IMR-90 (cell line): Measurements from ENCODE around the gene RAB3C. TPM values are rescaled to one million over a fixed set of nuclear protein-coding genes. Genes with fewer than 3 reads are reported as not detected.

Experiments
- ATAC-seq: fragments of 200-7000 bp; cut with Tn5 transposase; 2 replicates; pipeline ENCODE4 v1.9.1; 2020; ENCODE audit warnings: low read depth, mild to moderate bottlenecking, moderate library complexity
- BruUV-seq: library from RNA; stranded (reverse); fragments of 400-500 nt; replicated peaks from 2 replicates; lab custom pipeline; 2021; lab: Mats Ljungman, UMichigan
- CTCF ChIA-PET: fragments of 300-600 bp; formaldehyde crosslinking; extraction: SDS; loops from one replicate; lab custom pipeline; 2021; ENCODE audit warnings: antibody characterized with exemption; lab: Yijun Ruan, JAX
- POLR2A ChIA-PET: fragments of 300-600 bp; sonication (Branson Sonifier 250); formaldehyde crosslinking; loops from one replicate; lab custom pipeline; 2022; ENCODE audit warnings: antibody characterized with exemption; ENCODE audit not compliant: unreplicated experiment; lab: Charles Lee
- DNase-seq: peaks from one replicate; pipeline ENCODE4 v3.0.0; 2013
- H2AFZ ChIP-seq: replicated peaks from 2 replicates; pipeline ENCODE3; 2013; ENCODE audit warnings: low read length, mild to moderate bottlenecking; ENCODE audit not compliant: poor library complexity
- H2AK5ac ChIP-seq: 2 replicates; pipeline ENCODE4 v1.6.1; 2013; ENCODE audit warnings: low read depth, low read length, inconsistent platforms
- H2AK9ac ChIP-seq: replicated peaks from 2 replicates; pipeline ENCODE3; 2013; ENCODE audit warnings: mild to moderate bottlenecking, low read depth, low read length, moderate library complexity; ENCODE audit not compliant: poor library complexity
- H2BK120ac ChIP-seq: 2 replicates; pipeline ENCODE4 v1.6.1; 2013; ENCODE audit warnings: low read depth, low read length, inconsistent platforms
- H2BK15ac ChIP-seq: 3 replicates; pipeline ENCODE4 v1.6.1; 2013; ENCODE audit warnings: low read depth, low read length, inconsistent platforms
- H2BK20ac ChIP-seq: 2 replicates; pipeline ENCODE4 v1.6.1; 2013; ENCODE audit warnings: low read depth, mild to moderate bottlenecking, inconsistent platforms, low read length, moderate library complexity
- H2BK5ac ChIP-seq: 2 replicates; pipeline ENCODE4 v1.6.1; 2013; ENCODE audit warnings: mild to moderate bottlenecking, low read depth, low read length, inconsistent platforms; ENCODE audit not compliant: poor library complexity, severe bottlenecking
- H3K14ac ChIP-seq: replicated peaks from 2 replicates; pipeline ENCODE4 v1.6.1; 2013; ENCODE audit warnings: low read depth, low read length, inconsistent platforms
- H3K18ac ChIP-seq: 2 replicates; pipeline ENCODE4 v1.6.1; 2013; ENCODE audit warnings: low read depth, low read length, control low read depth
- H3K23ac ChIP-seq: 2 replicates; pipeline ENCODE4 v1.6.1; 2013; ENCODE audit warnings: low read depth, low read length, inconsistent platforms
- H3K27ac ChIP-seq: 2 replicates; pipeline ENCODE4 v1.5.1; 2013; ENCODE audit warnings: mild to moderate bottlenecking, control low read depth, low read length; ENCODE audit not compliant: insufficient read depth
- H3K27me3 ChIP-seq: 2 replicates; pipeline ENCODE4 v1.6.1; 2013; ENCODE audit warnings: low read length; ENCODE audit not compliant: control insufficient read depth, insufficient read depth
- H3K36me3 ChIP-seq: 2 replicates; pipeline ENCODE4 v1.6.1; 2013; ENCODE audit warnings: low read length, mixed read lengths; ENCODE audit not compliant: control insufficient read depth, insufficient read depth
- H3K4ac ChIP-seq: 2 replicates; pipeline ENCODE4 v1.6.1; 2013; ENCODE audit warnings: low read depth, low read length, inconsistent platforms
- H3K4me1 ChIP-seq: 2 replicates; pipeline ENCODE4 v1.6.1; 2013; ENCODE audit warnings: low read length, mixed read lengths; ENCODE audit not compliant: control insufficient read depth, insufficient read depth
- H3K4me2 ChIP-seq: 2 replicates; pipeline ENCODE4 v1.6.1; 2013; ENCODE audit warnings: low read depth, mild to moderate bottlenecking, control low read depth, low read length, moderate library complexity
- H3K4me3 ChIP-seq: 2 replicates; pipeline ENCODE4 v1.5.1; 2013; ENCODE audit warnings: low read depth, mild to moderate bottlenecking, control low read depth, low read length, moderate library complexity; ENCODE audit not compliant: insufficient read depth
- H3K56ac ChIP-seq: 2 replicates; pipeline ENCODE4 v1.6.1; 2013; ENCODE audit warnings: low read length, inconsistent platforms; ENCODE audit not compliant: insufficient read depth; ENCODE audit errors: extremely low read depth
- H3K79me1 ChIP-seq, 2 experiments: 2 replicates each; pipeline ENCODE4 v1.6.1; 2013; ENCODE audit warnings: low read length in 2 of 2, inconsistent platforms in 1 of 2, low read depth in 1 of 2
- H3K9ac ChIP-seq: 2 replicates; pipeline ENCODE4 v1.6.1; 2013; ENCODE audit warnings: low read depth, low read length, control low read depth
- H3K9me1 ChIP-seq: 2 replicates; pipeline ENCODE4 v1.6.1; 2013; ENCODE audit warnings: low read length, inconsistent platforms; ENCODE audit not compliant: insufficient read depth
- H3K9me3 ChIP-seq: 2 replicates; pipeline ENCODE4 v1.6.1; 2013; ENCODE audit warnings: low read length; ENCODE audit not compliant: control insufficient read depth, insufficient read depth
- H4K20me1 ChIP-seq: 2 replicates; pipeline ENCODE4 v1.6.1; 2013; ENCODE audit warnings: low read length, inconsistent platforms; ENCODE audit not compliant: insufficient read depth
- H4K5ac ChIP-seq: 2 replicates; pipeline ENCODE4 v1.6.1; 2013; ENCODE audit warnings: mild to moderate bottlenecking, low read depth, low read length, control low read depth
- H4K8ac ChIP-seq, 2 experiments: 2 replicates each; pipeline ENCODE4 v1.6.1; 2013; ENCODE audit warnings: low read depth in 2 of 2, low read length in 2 of 2, control low read depth in 1 of 2, inconsistent platforms in 1 of 2
- H4K91ac ChIP-seq: 2 replicates; pipeline ENCODE4 v1.6.1; 2013; ENCODE audit warnings: low read depth, low read length, inconsistent platforms; ENCODE audit not compliant: insufficient read depth
- CEBPB ChIP-seq: IDR thresholded peaks from 2 replicates; pipeline ENCODE4 v1.6.1; 2012; ENCODE audit warnings: low read depth, low read length, improper control_type of control experiment
- MAFK ChIP-seq: IDR thresholded peaks from 2 replicates; pipeline ENCODE4 v1.6.1; 2012; ENCODE audit warnings: low read depth, low read length, improper control_type of control experiment
- MAZ ChIP-seq: IDR thresholded peaks from 2 replicates; pipeline ENCODE4 v1.6.1; 2012; ENCODE audit warnings: low read depth, mild to moderate bottlenecking, low read length, improper control_type of control experiment, moderate library complexity, borderline replicate concordance
- MXI1 ChIP-seq: IDR thresholded peaks from 2 replicates; pipeline ENCODE4 v1.6.1; 2012; ENCODE audit warnings: low read depth, mild to moderate bottlenecking, low read length, moderate library complexity, borderline replicate concordance
- NFE2L2 ChIP-seq: fragments of 150-350 bp; IDR thresholded peaks from 2 replicates; pipeline ENCODE4 v1.6.1; 2016; ENCODE audit warnings: low read depth, mild to moderate bottlenecking, low read length
- RAD21 ChIP-seq: IDR thresholded peaks from 2 replicates; pipeline ENCODE4 v1.6.1; 2012; ENCODE audit warnings: low read length, improper control_type of control experiment
- RCOR1 ChIP-seq: IDR thresholded peaks from 2 replicates; pipeline ENCODE4 v1.6.1; 2012; ENCODE audit warnings: mild to moderate bottlenecking, low read length, improper control_type of control experiment; ENCODE audit not compliant: insufficient replicate concordance
- SMC3 ChIP-seq: fragments of 150-350 bp; IDR thresholded peaks from 2 replicates; pipeline ENCODE4 v1.6.1; 2016; ENCODE audit warnings: low read depth, mild to moderate bottlenecking, antibody characterized with exemption, low read length, moderate library complexity
- dilution Hi-C: fragments of 300-500 bp; cut with HindIII; formaldehyde crosslinking; loops from one replicate; pipeline ENCODE4 v1.14.3; 2018; ENCODE audit warnings: low sequenced_read_pairs; ENCODE audit not compliant: unreplicated experiment
- in situ Hi-C: fragments of 300-500 bp; cut with MboI; formaldehyde crosslinking; loops from 3 replicates; pipeline ENCODE4 v1.14.3; 2019; ENCODE audit warnings: low sequenced_read_pairs, inconsistent platforms, mixed read lengths
- intact Hi-C: fragments of 100-400 bp; cut with micrococcal nuclease; formaldehyde crosslinking; loops from 2 replicates; pipeline ENCODE4 v1.10.0; 2022
- polyA plus RNA-seq, 3 experiments: library from polyadenylated mRNA; depleted of rRNA; stranded (reverse); fragments of >200 nt; gene quantifications; 2 replicates each; pipeline ENCODE4 v1.2.3, GENCODE V29; 2012; ENCODE audit warnings: low replicate concordance in 1 of 3
- total RNA-seq: library from RNA; depleted of rRNA; stranded (reverse); fragments of >200 nt; gene quantifications from 2 replicates; pipeline ENCODE4 v1.2.3, GENCODE V29; 2012

The RAB3C gene
- total and polyA plus RNA-seq, 2 of the 4 experiments (the other 2 are of a cell fraction) = not detected

- no peak overlapping the region for H4K5ac ChIP-seq
- no peak overlapping the region for H2AK9ac ChIP-seq
- no peaks in the 10 kb centered on the region for H3K36me3 ChIP-seq
- in situ Hi-C loops (no loop called here), intact Hi-C loops (no loop called here), dilution Hi-C loops (no loop called here)
- H2AFZ ChIP-seq = no peak overlapping the region
- ATAC-seq (no peak), DNase-seq (no peak)
- no peak overlapping the region for H2BK15ac ChIP-seq
- no peak overlapping the region for H3K4me3 ChIP-seq
- no peak overlapping the region for H3K4me2 ChIP-seq
- H2BK120ac ChIP-seq = no peak overlapping the region
- H3K23ac ChIP-seq = no peak overlapping the region
- no peaks in the 10 kb centered on the region for H3K9me1 ChIP-seq
- no peak overlapping the region for H2AK5ac ChIP-seq
- H3K4ac ChIP-seq = no peak overlapping the region
- H4K91ac ChIP-seq = no peak overlapping the region
- ChIA-PET CTCF (no interaction called here), POLR2A (no interaction called here)
- TF ChIP-seq MAFK (no peak), RAD21 (no peak), SMC3 (no peak), MAZ (no peak), CEBPB (no peak), RCOR1 (no peak), MXI1 (no peak), NFE2L2 (no peak)
- no peak overlapping the region for H3K9ac ChIP-seq
- H3K56ac ChIP-seq = no peak overlapping the region
- no peaks in the 10 kb centered on the region for H4K20me1 ChIP-seq
- H3K14ac ChIP-seq = no peak overlapping the region
- no peak overlapping the region for H3K27ac ChIP-seq
- BruUV-seq = no TSS peak
- no peaks in the 10 kb centered on the region for H3K27me3 ChIP-seq
- H3K79me1 ChIP-seq = no peaks in the 10 kb centered on the region
- no peak overlapping the region for H4K8ac ChIP-seq
- H2BK5ac ChIP-seq = no peak overlapping the region
- H3K18ac ChIP-seq = no peak overlapping the region
- no peaks in the 10 kb centered on the region for H3K9me3 ChIP-seq
- H2BK20ac ChIP-seq = no peak overlapping the region
- no peaks in the 10 kb centered on the region for H3K4me1 ChIP-seq
These were observed 214.1 kb downstream of the RAB3C start for GRCh38 chr5:58797021-58797420.
